Mesendoderm (in vitro differentiated cells): ENCODE measurements around the gene NDST1.

ENCODE experiments used
- DNase-seq: peaks from one replicate; pipeline ENCODE4 v3.0.0; 2013
- H2AK5ac ChIP-seq: 2 replicates; pipeline ENCODE4 v1.6.1; 2013; ENCODE audit warnings: low read length, inconsistent platforms
- H2BK120ac ChIP-seq: 2 replicates; pipeline ENCODE4 v1.6.1; 2013; ENCODE audit warnings: low read depth, mild to moderate bottlenecking, low read length, moderate library complexity, mixed read lengths
- H2BK15ac ChIP-seq: replicated peaks from 2 replicates; pipeline ENCODE4 v1.6.1; 2013; ENCODE audit warnings: low read depth, mild to moderate bottlenecking, moderate library complexity
- H2BK5ac ChIP-seq: 2 replicates; pipeline ENCODE4 v1.6.1; 2013; ENCODE audit warnings: low read length, inconsistent platforms
- H3K18ac ChIP-seq: 2 replicates; pipeline ENCODE4 v1.6.1; 2013; ENCODE audit warnings: mild to moderate bottlenecking, low read length, mixed read lengths
- H3K23ac ChIP-seq: one replicate; pipeline ENCODE4 v1.6.1; 2013; ENCODE audit warnings: low read length
- H3K27ac ChIP-seq: 2 replicates; pipeline ENCODE4 v1.5.1; 2013; ENCODE audit warnings: low read depth, mild to moderate bottlenecking, inconsistent platforms, low read length, moderate library complexity
- H3K27me3 ChIP-seq: 2 replicates; pipeline ENCODE4 v1.6.1; 2013; ENCODE audit warnings: low read length, control low read depth, mild to moderate bottlenecking, inconsistent platforms; ENCODE audit not compliant: insufficient read depth, poor library complexity
- H3K36me3 ChIP-seq: 2 replicates; pipeline ENCODE4 v1.6.1; 2013; ENCODE audit warnings: low read length, inconsistent platforms; ENCODE audit not compliant: control insufficient read depth, insufficient read depth
- H3K4ac ChIP-seq: one replicate; pipeline ENCODE4 v1.6.1; 2013; ENCODE audit warnings: low read depth, mild to moderate bottlenecking, low read length, moderate library complexity
- H3K4me1 ChIP-seq: 2 replicates; pipeline ENCODE4 v1.6.1; 2013; ENCODE audit warnings: low read depth, low read length, inconsistent platforms; ENCODE audit not compliant: control insufficient read depth
- H3K4me2 ChIP-seq: 2 replicates; pipeline ENCODE4 v1.6.1; 2013; ENCODE audit warnings: low read length
- H3K4me3 ChIP-seq: 2 replicates; pipeline ENCODE4 v1.5.1; 2013; ENCODE audit warnings: mild to moderate bottlenecking, low read length
- H3K56ac ChIP-seq: one replicate; pipeline ENCODE4 v1.6.1; 2013; ENCODE audit warnings: low read length
- H3K79me1 ChIP-seq: 2 replicates; pipeline ENCODE4 v1.6.1; 2013; ENCODE audit warnings: low read length, inconsistent platforms
- H3K79me2 ChIP-seq: 2 replicates; pipeline ENCODE4 v1.6.1; 2013; ENCODE audit warnings: mild to moderate bottlenecking, low read length; ENCODE audit not compliant: control insufficient read depth, insufficient read depth
- H3K9ac ChIP-seq: 2 replicates; pipeline ENCODE4 v1.6.1; 2013; ENCODE audit warnings: low read length, inconsistent platforms
- H4K5ac ChIP-seq: one replicate; pipeline ENCODE4 v1.6.1; 2013; ENCODE audit warnings: low read length
- H4K8ac ChIP-seq: one replicate; pipeline ENCODE4 v1.6.1; 2013; ENCODE audit warnings: low read depth, mild to moderate bottlenecking, control low read depth, low read length, moderate library complexity
- WGBS: extraction: QIAGEN DNeasy Blood & Tissue Kit; methylation state at CpG from one replicate; pipeline ENCODE4 v1.1.7; 2013; ENCODE audit warnings: low lambda C conversion rate, missing lambda C conversion rate; ENCODE audit not compliant: insufficient coverage; ENCODE audit errors: extremely low coverage; 5-methylcytosine and 5-hydroxymethylcytosine counted together

NDST1 gene

DNA sequence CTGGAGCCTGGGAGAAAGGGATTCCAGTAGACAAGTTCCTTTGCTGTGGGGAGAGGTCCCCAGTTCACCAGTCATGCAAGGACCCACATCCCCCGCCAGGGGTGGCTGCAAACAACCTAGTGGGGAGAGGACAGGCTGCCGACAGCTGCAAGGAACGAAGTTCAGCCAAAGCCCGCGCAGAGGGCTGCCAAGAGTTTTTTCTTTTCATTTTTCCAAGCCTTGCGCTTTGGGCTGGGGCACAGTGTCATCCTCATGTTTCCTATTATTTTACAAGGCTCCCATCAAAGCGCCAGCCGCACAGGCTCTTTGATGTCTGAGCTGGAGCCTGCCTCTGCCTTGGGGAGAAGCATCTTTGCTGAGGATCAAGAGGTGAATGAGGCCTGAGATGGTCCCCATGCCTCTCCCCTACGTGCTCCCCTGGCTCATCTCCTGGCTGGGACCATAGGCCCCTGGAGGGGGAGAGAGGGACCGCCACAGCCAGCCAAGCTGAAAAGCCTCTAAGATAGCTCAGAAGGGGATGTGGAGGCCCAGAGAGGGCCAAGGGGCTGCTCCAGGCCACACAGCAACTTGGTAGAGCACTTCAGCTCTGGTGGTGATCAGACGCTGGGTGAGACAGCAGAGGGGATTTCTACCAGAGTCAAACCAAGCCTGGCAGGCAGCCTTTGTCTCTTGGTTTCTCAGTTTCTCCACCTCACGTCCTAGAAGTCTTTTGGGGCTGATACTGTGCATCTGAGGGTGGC is 82.1 kb downstream of the NDST1 start:
- Histone ChIP-seq H3K79me2 (no peaks in the 10 kb centered on the region), H2BK120ac (peak overlapping the region; percentile 49), H3K4me2 (no peak overlapping the region), H3K4me1 (peaks cover 6% of the 10 kb centered on the region), H2AK5ac (no peak overlapping the region), H3K56ac (peak overlapping the region; percentile 8), H3K79me1 (no peaks in the 10 kb centered on the region), H3K23ac (peak overlapping the region; percentile 51), H3K4me3 (no peak overlapping the region), H4K5ac (no peak overlapping the region), H3K27ac (peak overlapping the region; percentile 79), H3K27me3 (no peaks in the 10 kb centered on the region), H2BK5ac (no peak overlapping the region), H3K4ac (no peak overlapping the region), H4K8ac (peak overlapping the region; percentile 82), H3K36me3 (no peaks in the 10 kb centered on the region), H2BK15ac (no peak overlapping the region), H3K18ac (peak overlapping the region; percentile 52), H3K9ac (no peak overlapping the region)
- DNase-seq = peak; percentile 80
- WGBS = no CpG with 5 or more reads among the region's 12 CpGs

GRCh38 chr5:150590979-150591695 is 83.2 kb downstream of the NDST1 start:
- no peaks in the 10 kb centered on the region for H3K79me2 ChIP-seq
- H3K4me3 ChIP-seq = no peak overlapping the region
- H3K79me1 ChIP-seq = no peaks in the 10 kb centered on the region
- H3K4me2 ChIP-seq = peak overlapping the region; percentile 7
- WGBS = no CpG with 5 or more reads among the region's 12 CpGs
- peak; percentile 86 for DNase-seq
- peak overlapping the region; percentile 31 for H3K9ac ChIP-seq
- H4K8ac ChIP-seq = no peak overlapping the region
- H3K23ac ChIP-seq = peak overlapping the region; percentile 95
- peak overlapping the region; percentile 15 for H2BK120ac ChIP-seq
- no peaks in the 10 kb centered on the region for H3K27me3 ChIP-seq
- peaks cover 16% of the 10 kb centered on the region for H3K4me1 ChIP-seq
- peak overlapping the region; percentile 79 for H3K27ac ChIP-seq
- H4K5ac ChIP-seq = no peak overlapping the region
- H2AK5ac ChIP-seq = peak overlapping the region; percentile 25
- H3K18ac ChIP-seq = peak overlapping the region; percentile 52
- peak overlapping the region; percentile 91 for H2BK5ac ChIP-seq
- no peak overlapping the region for H2BK15ac ChIP-seq
- no peak overlapping the region for H3K4ac ChIP-seq
- peak overlapping the region; percentile 83 for H3K56ac ChIP-seq
- no peaks in the 10 kb centered on the region for H3K36me3 ChIP-seq

DNA sequence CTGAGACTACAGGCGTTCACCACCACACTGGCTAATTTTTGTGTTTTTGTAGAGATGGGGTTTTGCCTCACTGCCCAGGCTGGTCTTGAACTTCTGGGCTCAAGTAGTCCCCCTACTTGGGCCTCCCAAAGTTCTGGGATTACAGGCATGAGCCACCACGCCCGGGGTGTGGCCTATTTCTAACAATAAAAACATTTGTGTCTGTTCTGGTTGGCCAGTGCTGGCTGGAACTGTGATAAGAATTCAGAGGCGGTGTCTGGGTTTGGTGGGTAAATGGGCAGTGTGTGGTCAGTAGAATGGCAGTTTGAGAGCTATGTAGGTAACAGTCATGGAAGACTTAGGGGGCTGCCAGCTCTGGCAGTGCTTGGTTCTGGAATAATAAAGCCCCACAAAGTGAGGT is 85.7 kb downstream of the NDST1 start:
- Histone ChIP-seq H3K79me1 (no peaks in the 10 kb centered on the region), H3K4me1 (peaks cover 20% of the 10 kb centered on the region)
- no CpG with 5 or more reads among the region's 4 CpGs for WGBS

DNA sequence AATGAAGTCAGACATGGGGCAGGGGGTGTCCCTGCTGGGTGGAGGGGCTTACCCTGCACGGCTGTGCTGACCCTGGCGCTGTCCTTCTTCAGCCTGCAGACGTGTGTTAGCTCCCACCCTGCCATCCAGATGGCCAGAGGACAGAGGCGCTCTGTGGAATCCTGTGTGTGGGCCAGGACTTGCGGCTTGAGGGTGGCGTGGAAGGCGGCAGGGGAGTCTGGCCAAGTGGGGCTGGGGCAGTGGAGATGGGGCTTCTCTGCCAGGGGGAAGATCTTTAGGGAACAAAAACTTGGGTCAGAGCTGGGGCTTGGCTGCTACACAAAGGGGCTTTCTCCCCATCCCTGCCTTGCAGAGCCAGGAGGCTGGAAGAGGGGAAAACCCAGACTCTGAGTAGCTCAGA is 86.1 kb downstream of the NDST1 start:
- Histone ChIP-seq H3K4me2 (no peak overlapping the region), H3K4me1 (peaks cover 20% of the 10 kb centered on the region), H3K79me1 (no peaks in the 10 kb centered on the region), H4K8ac (no peak overlapping the region), H3K36me3 (no peaks in the 10 kb centered on the region), H3K56ac (peak overlapping the region; percentile 37), H3K79me2 (no peaks in the 10 kb centered on the region), H3K4ac (no peak overlapping the region), H3K23ac (no peak overlapping the region), H2BK120ac (no peak overlapping the region), H3K27ac (no peak overlapping the region), H3K9ac (no peak overlapping the region), H3K27me3 (no peaks in the 10 kb centered on the region), H4K5ac (no peak overlapping the region), H2BK15ac (no peak overlapping the region), H3K4me3 (no peak overlapping the region), H3K18ac (no peak overlapping the region), H2BK5ac (peak overlapping the region; percentile 28), H2AK5ac (peak overlapping the region; percentile 14)
- DNase-seq = no peak
- WGBS = no CpG with 5 or more reads among the region's 7 CpGs

More for the DNA sequence above, 85.7 kb downstream of the NDST1 start:
- no peak overlapping the region for H2AK5ac ChIP-seq
- H3K27ac ChIP-seq = no peak overlapping the region
- H2BK120ac ChIP-seq = no peak overlapping the region
- H3K23ac ChIP-seq = no peak overlapping the region
- no peak overlapping the region for H3K4ac ChIP-seq
- DNase-seq = no peak
- no peak overlapping the region for H3K4me3 ChIP-seq
- H2BK5ac ChIP-seq = no peak overlapping the region
- no peak overlapping the region for H3K9ac ChIP-seq
- H3K27me3 ChIP-seq = no peaks in the 10 kb centered on the region
- no peak overlapping the region for H2BK15ac ChIP-seq
- H3K79me2 ChIP-seq = no peaks in the 10 kb centered on the region
- H3K56ac ChIP-seq = peak overlapping the region; percentile 37
- H3K4me2 ChIP-seq = no peak overlapping the region
- H3K36me3 ChIP-seq = no peaks in the 10 kb centered on the region
- H3K18ac ChIP-seq = no peak overlapping the region
- no peak overlapping the region for H4K8ac ChIP-seq
- no peak overlapping the region for H4K5ac ChIP-seq

- Histone ChIP-seq H3K27me3 (no peaks in the 10 kb centered on the region), H2BK120ac (peak overlapping the region; percentile 52), H3K4me3 (no peak overlapping the region), H3K36me3 (no peaks in the 10 kb centered on the region), H2BK5ac (peak overlapping the region; percentile 69), H3K18ac (peak overlapping the region; percentile 62), H3K79me2 (no peaks in the 10 kb centered on the region), H3K23ac (no peak overlapping the region), H3K4ac (peak overlapping the region; percentile 56), H3K4me1 (peaks cover 20% of the 10 kb centered on the region), H2BK15ac (peak overlapping the region; percentile 28), H3K27ac (peak overlapping the region; percentile 54), H3K56ac (peak overlapping the region; percentile 73), H2AK5ac (no peak overlapping the region), H3K79me1 (no peaks in the 10 kb centered on the region), H4K8ac (no peak overlapping the region), H3K4me2 (no peak overlapping the region), H4K5ac (peak overlapping the region; percentile 9), H3K9ac (peak overlapping the region; percentile 27)
- WGBS = no CpG with 5 or more reads among the region's 12 CpGs
- peak; percentile 68 for DNase-seq
Measured at GRCh38 chr5:150595466-150596031, 87.6 kb downstream of the NDST1 start.
